Activated naive CD4-positive, alpha-beta T cell treated with anti-CD3 and anti-CD28 coated beads, Interleukin-2, amount 10 ng/mL, durations not matched to agents 7 days and 5 days (primary cell): ENCODE data around the gene SPINK6.

ENCODE experiments used
- CTCF ChIA-PET: fragments of 350-600 bp; sonication (Branson Sonifier 250); formaldehyde crosslinking; loops from one replicate; lab custom pipeline; 2021; ENCODE audit warnings: antibody characterized with exemption; lab: Charles Lee
- DNase-seq: peaks from one replicate; pipeline ENCODE4 v3.0.0-alpha.2; 2020
- H3K27ac Mint-ChIP-seq: one replicate; pipeline ENCODE4 v1.8.0; 2021; ENCODE audit warnings: mild to moderate bottlenecking, moderate library complexity, mixed read lengths
- H3K27me3 Mint-ChIP-seq: one replicate; pipeline ENCODE4 v1.8.0; 2021; ENCODE audit warnings: mild to moderate bottlenecking, mixed read lengths
- H3K36me3 Mint-ChIP-seq: one replicate; pipeline ENCODE4 v1.8.0; 2021; ENCODE audit warnings: mixed read lengths
- H3K4me1 Mint-ChIP-seq: one replicate; pipeline ENCODE4 v1.8.0; 2021; ENCODE audit warnings: mixed read lengths
- H3K4me3 Mint-ChIP-seq: one replicate; pipeline ENCODE4 v1.8.0; 2021; ENCODE audit warnings: mild to moderate bottlenecking, moderate library complexity, mixed read lengths
- H3K9me3 Mint-ChIP-seq: one replicate; pipeline ENCODE4 v1.8.0; 2021; ENCODE audit warnings: mixed read lengths

SPINK6 gene, protein sequence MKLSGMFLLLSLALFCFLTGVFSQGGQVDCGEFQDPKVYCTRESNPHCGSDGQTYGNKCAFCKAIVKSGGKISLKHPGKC

DNA sequence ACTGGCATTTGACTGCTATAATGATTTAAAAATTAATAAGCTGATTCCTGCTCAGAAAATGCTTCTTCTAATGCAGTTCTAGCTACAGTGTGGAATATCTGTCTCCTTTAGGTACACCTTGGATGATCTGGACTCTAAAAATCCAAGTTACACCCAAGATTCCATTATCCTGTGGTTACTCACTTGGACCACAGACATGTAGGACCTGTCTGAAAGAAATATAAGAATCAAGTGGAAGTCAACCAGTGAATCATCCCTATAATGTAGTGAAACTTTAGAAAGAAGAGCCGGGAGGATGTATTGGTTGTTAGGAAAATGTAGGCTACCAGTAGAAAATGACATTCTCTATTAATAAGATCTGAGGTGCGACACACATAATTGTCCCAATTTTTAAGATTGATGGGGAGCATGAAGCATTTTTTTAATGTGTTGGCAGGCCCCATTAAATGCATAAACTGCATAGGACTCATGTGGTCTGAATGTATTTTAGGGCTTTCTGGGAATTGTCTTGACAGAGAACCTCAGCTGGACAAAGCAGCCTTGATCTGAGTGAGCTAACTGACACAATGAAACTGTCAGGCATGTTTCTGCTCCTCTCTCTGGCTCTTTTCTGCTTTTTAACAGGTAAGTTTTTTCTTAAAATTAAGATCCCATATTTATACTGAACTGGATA lies at the start of gene SPINK6:
Gene SPINK6, plus strand, starts transcription at position 512 of the 673 bp plus-strand sequence. Its CDS starts 55 bp downstream, at position 567.
- no peaks in the 10 kb centered on the region for H3K9me3 Mint-ChIP-seq
- no peaks in the 10 kb centered on the region for H3K36me3 Mint-ChIP-seq
- H3K27me3 Mint-ChIP-seq = no peaks in the 10 kb centered on the region
- H3K27ac Mint-ChIP-seq = no peak within 1 kb of the TSS
- no peaks in the 10 kb centered on the region for H3K4me1 Mint-ChIP-seq
- H3K4me3 Mint-ChIP-seq = no peak within 1 kb of the TSS
- CTCF ChIA-PET = no interaction called here
- DNase-seq = no peak

DNA sequence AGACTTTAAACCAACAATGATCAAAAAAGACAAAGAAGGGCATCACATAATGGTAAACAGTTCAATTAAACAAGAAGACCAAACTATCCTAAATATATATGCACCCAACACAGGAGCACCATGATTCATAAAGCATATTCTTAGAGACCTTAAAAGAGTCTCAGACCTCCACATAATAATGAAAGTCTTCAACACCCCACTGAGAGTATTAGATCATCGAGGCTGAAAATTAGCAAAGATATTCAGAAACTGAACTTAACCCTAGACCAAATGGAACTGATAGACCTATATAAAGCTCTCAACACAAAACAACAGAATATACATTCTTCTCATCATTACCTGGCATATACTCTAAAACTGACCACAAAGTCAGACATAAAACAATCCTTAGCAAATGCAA lies 46.2 kb upstream of the SPINK6 start:
- no peaks in the 10 kb centered on the region for H3K4me1 Mint-ChIP-seq
- no peak overlapping the region for H3K4me3 Mint-ChIP-seq
- no peaks in the 10 kb centered on the region for H3K9me3 Mint-ChIP-seq
- H3K36me3 Mint-ChIP-seq = no peaks in the 10 kb centered on the region
- no peak for DNase-seq
- CTCF ChIA-PET = no interaction called here
- no peaks in the 10 kb centered on the region for H3K27me3 Mint-ChIP-seq
- H3K27ac Mint-ChIP-seq = no peak overlapping the region

DNA sequence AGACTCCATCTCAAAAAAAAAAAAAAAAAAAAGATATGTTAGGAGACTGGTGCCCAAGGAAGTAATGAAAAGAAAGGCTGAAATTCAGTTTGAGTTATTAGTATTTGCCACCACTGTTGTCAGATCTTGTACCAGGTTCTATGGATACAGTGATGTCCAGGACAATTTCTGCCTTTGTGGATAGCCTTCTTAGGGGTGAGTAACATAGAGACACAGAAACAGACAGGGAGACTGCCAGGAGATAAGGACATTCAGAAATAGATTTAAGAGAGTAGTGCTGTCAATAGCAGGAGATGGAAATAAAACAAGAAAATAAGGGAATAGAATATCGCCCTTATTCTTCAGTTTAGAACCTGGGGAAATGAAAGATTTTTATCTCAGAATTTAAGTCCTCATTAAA lies 40.8 kb upstream of the SPINK6 start:
- peaks cover 3% of the 10 kb centered on the region for H3K27me3 Mint-ChIP-seq
- no peak overlapping the region for H3K4me3 Mint-ChIP-seq
- CTCF ChIA-PET = no interaction called here
- no peaks in the 10 kb centered on the region for H3K4me1 Mint-ChIP-seq
- DNase-seq = no peak
- no peaks in the 10 kb centered on the region for H3K9me3 Mint-ChIP-seq
- no peak overlapping the region for H3K27ac Mint-ChIP-seq
- no peaks in the 10 kb centered on the region for H3K36me3 Mint-ChIP-seq

DNA sequence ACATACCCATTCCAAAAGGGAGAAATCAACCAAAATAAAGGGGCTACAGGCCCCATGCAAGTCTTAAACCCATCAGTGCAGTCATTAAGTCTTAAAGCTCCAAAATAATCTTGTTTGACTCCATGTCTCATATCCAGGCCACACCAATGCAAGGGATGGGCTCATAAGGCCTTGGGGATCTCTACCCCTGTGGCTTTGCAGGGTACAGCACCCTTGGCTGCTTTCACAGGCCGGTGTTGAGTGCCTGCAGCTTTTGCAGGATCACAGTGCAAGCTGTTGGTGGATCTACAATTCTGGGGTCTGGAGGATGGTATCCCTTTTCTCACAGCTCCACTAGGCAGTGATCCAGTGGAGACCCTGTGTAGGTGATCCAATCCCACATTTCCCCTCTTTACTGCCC lies 39.5 kb upstream of the SPINK6 start:
- H3K36me3 Mint-ChIP-seq = no peaks in the 10 kb centered on the region
- no peaks in the 10 kb centered on the region for H3K9me3 Mint-ChIP-seq
- no peaks in the 10 kb centered on the region for H3K4me1 Mint-ChIP-seq
- no peak overlapping the region for H3K27ac Mint-ChIP-seq
- H3K4me3 Mint-ChIP-seq = no peak overlapping the region
- CTCF ChIA-PET = no interaction called here
- peaks cover 3% of the 10 kb centered on the region for H3K27me3 Mint-ChIP-seq
- DNase-seq = no peak

DNA sequence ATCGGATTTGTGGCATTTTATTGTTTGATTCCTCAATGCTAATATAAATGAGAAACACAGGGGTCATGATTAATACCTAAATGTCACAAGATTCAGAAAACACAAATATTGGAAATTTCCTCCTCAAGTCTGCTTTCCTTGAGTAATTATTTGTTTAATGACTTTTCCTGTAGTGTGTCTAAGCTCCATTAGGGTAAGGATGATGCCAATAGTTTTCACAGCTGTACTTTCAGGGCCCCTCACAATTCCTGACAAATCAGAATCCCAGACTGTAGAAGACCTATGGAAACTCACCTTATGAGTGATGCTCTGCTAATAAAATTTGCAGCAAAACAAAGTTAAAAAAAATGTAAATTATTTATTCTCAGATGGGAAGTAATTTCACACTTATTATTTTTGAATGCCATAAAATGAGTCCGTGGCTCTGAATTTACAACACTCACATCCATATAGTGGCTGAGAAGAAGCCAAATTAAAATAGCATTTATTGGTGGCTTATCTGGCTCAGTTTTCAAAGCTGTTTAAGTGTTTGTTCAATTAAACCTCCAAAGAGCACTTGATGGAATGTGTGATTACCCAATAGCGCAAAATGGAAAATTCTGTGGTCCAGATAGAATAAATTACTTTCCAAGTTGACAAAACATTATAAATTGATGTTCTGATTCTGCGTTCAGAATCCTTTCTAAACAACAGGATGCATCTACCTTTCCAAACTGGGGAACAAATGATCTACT lies 36.1 kb upstream of the SPINK6 start:
- Mint-ChIP-seq H3K36me3 (no peaks in the 10 kb centered on the region), H3K4me1 (no peaks in the 10 kb centered on the region), H3K9me3 (no peaks in the 10 kb centered on the region), H3K27ac (no peak overlapping the region), H3K27me3 (peaks cover 3% of the 10 kb centered on the region), H3K4me3 (no peak overlapping the region)
- no peak for DNase-seq
- CTCF ChIA-PET = no interaction called here

DNA sequence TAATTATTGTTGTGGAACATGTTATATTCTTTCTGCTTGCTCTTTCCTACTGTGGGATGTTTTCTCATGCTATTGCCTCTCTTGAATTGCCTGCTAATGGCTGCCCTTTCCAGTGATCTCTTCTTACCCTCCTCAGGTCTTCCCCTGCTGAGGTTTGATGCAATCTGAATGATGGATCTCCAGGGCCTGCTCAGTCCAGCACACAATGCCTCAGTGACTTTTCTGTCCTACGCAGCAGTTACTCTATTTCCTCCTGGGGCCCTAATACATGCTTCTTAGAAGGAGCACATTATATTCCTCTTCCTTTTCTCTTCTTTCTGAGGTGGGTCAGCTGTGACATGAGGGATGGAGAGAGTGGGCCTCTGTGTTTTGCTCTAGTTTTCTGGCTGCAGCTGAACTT lies 34.6 kb upstream of the SPINK6 start, which contains the start of gene SPINK14:
Gene SPINK14, plus strand, starts transcription at position 301 of the 400 bp plus-strand sequence. CDS start 1,187 bp downstream, outside the sequence.
- Mint-ChIP-seq H3K9me3 (no peaks in the 10 kb centered on the region), H3K27me3 (peaks cover 3% of the 10 kb centered on the region), H3K4me3 (no peak within 1 kb of the TSS), H3K27ac (no peak within 1 kb of the TSS), H3K36me3 (no peaks in the 10 kb centered on the region), H3K4me1 (no peaks in the 10 kb centered on the region)
- CTCF ChIA-PET = no interaction called here
- DNase-seq = no peak

DNA sequence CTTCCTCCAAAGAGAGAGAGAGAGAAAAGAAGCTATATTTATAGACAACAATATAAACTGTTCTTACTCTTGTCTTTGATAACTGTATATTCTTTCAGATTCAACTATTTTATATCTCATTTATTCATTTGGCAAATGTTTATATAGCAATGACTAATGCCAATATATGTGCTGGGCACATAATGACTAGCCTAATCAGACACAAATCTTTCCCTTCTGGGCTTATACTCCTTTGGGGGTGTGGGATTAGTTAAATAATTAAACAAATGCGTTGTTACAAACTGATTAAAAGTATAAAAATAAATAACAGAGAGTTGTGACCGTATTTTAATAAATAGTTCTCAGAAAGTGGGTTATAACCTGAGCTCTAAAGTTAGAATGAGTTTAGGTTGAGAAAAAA lies 30.5 kb upstream of the SPINK6 start:
- no peak overlapping the region for H3K4me3 Mint-ChIP-seq
- H3K27ac Mint-ChIP-seq = no peak overlapping the region
- H3K4me1 Mint-ChIP-seq = no peaks in the 10 kb centered on the region
- no peak for DNase-seq
- CTCF ChIA-PET = interaction anchor here (1.9 kb wide), 1 partner anchor 559 kb away, joined by 5 read pairs; no protein-coding TSS in a partner anchor
- H3K9me3 Mint-ChIP-seq = no peaks in the 10 kb centered on the region
- H3K27me3 Mint-ChIP-seq = no peaks in the 10 kb centered on the region
- no peaks in the 10 kb centered on the region for H3K36me3 Mint-ChIP-seq

DNA sequence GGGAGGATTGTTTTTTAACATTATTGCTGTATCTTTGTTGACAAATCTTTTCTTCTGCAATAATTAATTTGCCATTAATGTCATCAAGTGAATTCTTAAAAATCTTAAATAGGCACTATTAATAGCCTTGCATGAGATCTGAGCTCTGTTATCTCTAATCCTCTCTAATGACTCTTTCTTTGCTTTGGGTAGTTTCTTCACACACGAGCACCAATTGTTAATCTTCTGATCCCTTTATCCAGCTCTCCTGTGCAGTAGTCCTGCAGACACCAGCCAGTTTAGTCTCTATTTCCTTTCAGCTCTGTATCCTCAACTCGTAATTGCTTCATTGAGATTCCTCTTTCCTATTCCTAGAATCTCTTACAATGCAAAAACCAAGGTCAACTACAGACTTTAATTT lies 26.4 kb upstream of the SPINK6 start:
- Mint-ChIP-seq H3K4me1 (no peaks in the 10 kb centered on the region), H3K9me3 (no peaks in the 10 kb centered on the region), H3K36me3 (no peaks in the 10 kb centered on the region), H3K27me3 (no peaks in the 10 kb centered on the region), H3K27ac (no peak overlapping the region), H3K4me3 (no peak overlapping the region)
- no peak for DNase-seq
- CTCF ChIA-PET = interaction anchor here (1.0 kb wide), 2 partner anchors 13 to 554 kb away, joined by 3 to 4 read pairs; no protein-coding TSS in a partner anchor

DNA sequence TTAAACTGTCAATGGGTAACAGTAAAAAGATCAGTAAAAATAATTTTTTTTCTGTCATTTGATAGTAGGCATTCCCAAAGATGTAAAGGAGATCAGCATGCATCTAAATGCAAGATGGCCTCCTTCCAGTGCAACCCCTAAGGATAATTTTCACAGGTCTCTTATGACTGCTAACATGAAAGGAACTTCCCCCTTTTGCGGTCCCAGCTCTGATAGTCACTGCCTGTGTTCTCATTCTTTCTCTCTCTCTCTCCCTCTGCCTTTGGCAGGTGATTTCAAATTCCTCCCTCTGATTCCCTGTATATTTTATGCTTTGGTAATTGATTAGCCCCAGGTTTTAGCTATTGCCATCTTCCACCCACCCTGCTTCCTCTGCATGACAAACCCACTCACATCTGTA lies 25.6 kb upstream of the SPINK6 start:
- Mint-ChIP-seq H3K36me3 (no peaks in the 10 kb centered on the region), H3K4me1 (no peaks in the 10 kb centered on the region), H3K27ac (no peak overlapping the region), H3K27me3 (no peaks in the 10 kb centered on the region), H3K9me3 (no peaks in the 10 kb centered on the region), H3K4me3 (no peak overlapping the region)
- CTCF ChIA-PET = interaction anchor here (0.8 kb wide), 1 partner anchor 554 kb away, joined by 4 read pairs; no protein-coding TSS in a partner anchor
- DNase-seq = no peak

DNA sequence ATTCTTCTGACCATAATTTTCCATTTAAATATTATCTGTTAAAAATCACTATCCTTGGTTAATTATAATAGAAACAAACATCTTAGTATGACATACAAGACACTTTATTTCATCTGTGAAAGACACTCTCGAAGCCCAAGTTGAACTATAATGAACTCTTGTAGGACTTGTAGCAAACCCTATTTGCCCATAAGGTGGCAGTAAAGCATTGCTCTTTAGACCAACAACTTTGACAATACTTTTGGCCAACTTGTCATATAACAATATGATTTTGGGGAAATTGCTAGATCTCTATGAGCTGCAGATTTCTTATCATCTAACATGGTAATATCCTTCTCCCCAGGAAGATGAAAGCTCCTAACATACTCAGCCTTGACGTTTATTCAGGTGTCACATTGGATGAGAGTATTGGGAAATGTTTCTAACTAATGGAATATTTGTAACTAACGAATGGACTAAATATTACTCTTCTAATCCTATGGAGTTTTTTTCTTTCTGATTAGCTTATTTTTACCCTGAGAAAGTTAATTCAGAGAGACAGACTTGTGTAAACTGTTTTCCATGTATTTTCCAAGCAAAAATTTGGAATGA lies 23.5 kb upstream of the SPINK6 start:
- H3K27ac Mint-ChIP-seq = no peak overlapping the region
- DNase-seq = no peak
- no peaks in the 10 kb centered on the region for H3K27me3 Mint-ChIP-seq

DNA sequence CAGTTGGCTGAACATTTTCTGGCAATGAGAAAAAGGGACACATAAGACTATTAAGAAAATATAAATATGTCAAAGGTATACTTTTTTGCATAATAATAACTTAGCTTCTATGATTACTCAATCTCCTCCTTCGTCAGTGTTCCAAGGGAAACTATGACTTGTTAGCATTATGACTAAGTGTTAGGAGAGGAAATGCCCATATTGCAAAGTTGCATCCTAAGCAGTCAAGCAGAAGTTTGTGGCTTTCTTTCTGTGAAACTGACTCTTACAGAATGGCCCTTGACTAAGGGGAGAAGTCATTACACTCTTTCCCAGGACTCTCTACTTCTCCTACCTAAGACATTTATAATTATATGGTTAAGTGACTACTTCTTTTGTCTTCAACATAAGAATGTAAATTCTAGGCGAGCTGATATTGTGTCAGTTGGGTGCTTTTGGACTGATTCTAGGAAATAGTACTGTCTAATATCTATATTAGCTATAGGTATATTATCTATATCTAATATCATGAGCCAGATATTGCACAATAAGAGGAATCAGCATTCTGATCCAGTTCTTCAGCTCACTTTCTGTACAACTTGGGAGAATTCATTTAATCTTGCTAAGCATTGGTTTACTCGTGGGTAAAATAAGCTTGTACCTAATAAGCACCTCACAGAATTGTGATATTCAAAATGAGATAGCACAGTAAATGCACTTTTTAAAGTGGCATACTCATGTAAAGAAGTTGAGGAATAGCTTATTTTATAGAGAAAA lies 16.4 kb upstream of the SPINK6 start:
- no peaks in the 10 kb centered on the region for H3K9me3 Mint-ChIP-seq
- no peak overlapping the region for H3K27ac Mint-ChIP-seq
- H3K36me3 Mint-ChIP-seq = no peaks in the 10 kb centered on the region
- no peaks in the 10 kb centered on the region for H3K4me1 Mint-ChIP-seq
- H3K27me3 Mint-ChIP-seq = no peaks in the 10 kb centered on the region
- CTCF ChIA-PET = interaction anchor here (1.3 kb wide), 3 partner anchors 188 to 546 kb away, joined by 5 read pairs; no protein-coding TSS in a partner anchor
- DNase-seq = no peak
- H3K4me3 Mint-ChIP-seq = no peak overlapping the region

More for the DNA sequence above, 23.5 kb upstream of the SPINK6 start:
- Mint-ChIP-seq H3K9me3 (no peaks in the 10 kb centered on the region), H3K4me3 (no peak overlapping the region), H3K36me3 (no peaks in the 10 kb centered on the region), H3K4me1 (no peaks in the 10 kb centered on the region)
- CTCF ChIA-PET = interaction anchor here (0.8 to 3.0 kb wide), 7 partner anchors 10 to 554 kb away, joined by 3 to 23 read pairs (median 4); no protein-coding TSS in a partner anchor

DNA sequence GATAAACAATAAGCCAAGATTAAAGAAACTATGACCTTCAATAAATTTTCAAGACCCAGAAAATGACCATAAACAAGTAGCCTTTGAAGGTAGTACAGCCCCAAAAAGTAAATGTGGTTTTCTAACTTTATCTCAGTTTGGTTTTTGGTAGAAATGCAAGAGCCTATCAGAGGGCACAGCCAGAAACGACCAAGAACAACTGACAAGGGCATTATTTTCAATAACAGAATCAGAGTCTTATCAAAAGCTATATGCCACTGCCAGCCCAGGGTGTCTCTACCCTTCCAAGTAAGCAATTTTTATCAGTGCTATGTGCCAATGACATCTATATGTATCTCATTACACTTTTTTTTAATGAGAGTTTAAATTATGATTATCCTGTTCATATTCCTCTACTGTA lies 11.8 kb upstream of the SPINK6 start:
- Mint-ChIP-seq H3K27me3 (no peaks in the 10 kb centered on the region), H3K9me3 (no peaks in the 10 kb centered on the region), H3K4me3 (no peak overlapping the region), H3K4me1 (no peaks in the 10 kb centered on the region), H3K27ac (no peak overlapping the region), H3K36me3 (no peaks in the 10 kb centered on the region)
- DNase-seq = no peak
- CTCF ChIA-PET = no interaction called here

DNA sequence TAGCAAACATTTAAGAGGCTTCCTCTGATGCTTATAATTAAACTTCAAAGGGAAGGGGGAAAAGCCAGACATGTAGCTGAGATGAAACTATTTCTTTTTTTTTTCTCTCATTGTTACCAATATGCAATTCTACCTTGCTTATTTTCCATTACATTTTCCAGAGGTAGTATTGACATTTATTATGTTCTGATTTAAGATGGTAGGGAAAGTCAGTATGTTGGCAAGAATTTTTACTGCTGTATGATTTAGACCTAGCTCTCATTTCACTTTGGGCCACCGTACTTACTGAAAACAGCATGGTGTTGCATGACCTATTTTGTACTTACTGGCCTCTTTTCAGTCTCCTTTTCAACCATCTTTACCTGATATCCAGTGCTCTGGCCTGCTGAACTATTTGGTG lies 9.6 kb upstream of the SPINK6 start:
- H3K27ac Mint-ChIP-seq = no peak overlapping the region
- H3K4me1 Mint-ChIP-seq = no peaks in the 10 kb centered on the region
- H3K9me3 Mint-ChIP-seq = no peaks in the 10 kb centered on the region
- H3K4me3 Mint-ChIP-seq = no peak overlapping the region
- CTCF ChIA-PET = no interaction called here
- no peaks in the 10 kb centered on the region for H3K36me3 Mint-ChIP-seq
- no peak for DNase-seq
- H3K27me3 Mint-ChIP-seq = no peaks in the 10 kb centered on the region

DNA sequence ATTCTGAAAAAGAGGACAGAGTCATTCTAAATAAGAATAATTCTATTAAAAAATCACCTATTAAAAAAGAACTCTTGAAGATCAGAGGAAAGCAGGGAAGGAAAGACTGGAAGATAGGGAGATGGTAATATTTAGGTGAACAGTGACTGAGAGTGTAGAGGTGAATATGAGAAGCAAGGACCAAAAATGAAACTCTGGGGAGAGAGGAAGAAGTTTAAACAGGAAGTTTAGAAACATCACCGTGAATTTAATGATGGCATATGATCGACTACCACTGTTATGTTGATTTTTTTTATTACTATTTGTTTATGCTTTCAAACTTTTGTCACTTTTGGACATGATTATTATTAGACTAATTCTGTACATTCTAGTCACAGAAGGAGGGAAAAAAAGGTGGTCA lies 1.7 kb upstream of the SPINK6 start:
- no peak overlapping the region for H3K4me3 Mint-ChIP-seq
- H3K9me3 Mint-ChIP-seq = no peaks in the 10 kb centered on the region
- no peak overlapping the region for H3K27ac Mint-ChIP-seq
- CTCF ChIA-PET = no interaction called here
- no peaks in the 10 kb centered on the region for H3K36me3 Mint-ChIP-seq
- H3K27me3 Mint-ChIP-seq = no peaks in the 10 kb centered on the region
- H3K4me1 Mint-ChIP-seq = no peaks in the 10 kb centered on the region
- DNase-seq = no peak
